Stimulated activated CD8-positive, alpha-beta memory T cell treated with anti-CD3 and anti-CD28 coated beads, Interleukin-15, amount 100 ng/mL, for 24 hours (primary cell): ENCODE data around the gene OSTC.

Experiments used
- DNase-seq: peaks from one replicate; pipeline ENCODE4 v3.0.0-alpha.2; 2020; ENCODE audit warnings: low read depth

The OSTC gene

GRCh38 chr4:108650212-108651013 lies at the start of gene OSTC:
Gene OSTC (plus strand): TSS chr4:108650599. CDS start chr4:108650656, 57 bp downstream.
- peak; percentile 81 for DNase-seq

- no peak for DNase-seq
Measured at GRCh38 chr4:108601106-108601505, 49.3 kb upstream of the OSTC start.

GRCh38 chr4:108601532-108601931 lies 48.9 kb upstream of the OSTC start:
- DNase-seq = no peak

- no peak for DNase-seq
Measured at GRCh38 chr4:108602163-108602562, 48.2 kb upstream of the OSTC start.

GRCh38 chr4:108607079-108607815 lies 43.2 kb upstream of the OSTC start:
- DNase-seq = no peak

GRCh38 chr4:108611365-108611764 lies 39.0 kb upstream of the OSTC start:
- DNase-seq = no peak

GRCh38 chr4:108612365-108612764 lies 38.0 kb upstream of the OSTC start:
- no peak for DNase-seq

- DNase-seq = no peak
Measured at GRCh38 chr4:108619372-108620100, 30.9 kb upstream of the OSTC start.

GRCh38 chr4:108620101-108620932 lies 30.1 kb upstream of the OSTC start, which contains the start of gene RPL34:
Gene RPL34 (plus strand): TSS chr4:108620576. CDS start chr4:108621960, 1,384 bp downstream.
- peak; percentile 86 for DNase-seq

- DNase-seq = no peak
Measured at GRCh38 chr4:108620933-108621905, 29.2 kb upstream of the OSTC start.

- DNase-seq = no peak
Measured at GRCh38 chr4:108622022-108622421, 28.4 kb upstream of the OSTC start.

- DNase-seq = no peak
Measured at GRCh38 chr4:108622828-108623227, 27.6 kb upstream of the OSTC start.

GRCh38 chr4:108624263-108625056 lies 25.9 kb upstream of the OSTC start:
- DNase-seq = no peak

- DNase-seq = no peak
Measured at GRCh38 chr4:108626056-108626455, 24.3 kb upstream of the OSTC start.

GRCh38 chr4:108628411-108628810 lies 22.0 kb upstream of the OSTC start:
- DNase-seq = no peak

GRCh38 chr4:108635070-108635655 lies 15.2 kb upstream of the OSTC start:
- no peak for DNase-seq

- no peak for DNase-seq
Measured at GRCh38 chr4:108636246-108636645, 14.2 kb upstream of the OSTC start.

GRCh38 chr4:108637856-108638255 lies 12.5 kb upstream of the OSTC start:
- no peak for DNase-seq

GRCh38 chr4:108644237-108644636 lies 6.2 kb upstream of the OSTC start:
- DNase-seq = no peak
